ENCODE results near the gene SREBF2. TPM values are rescaled to one million over a fixed set of nuclear protein-coding genes. Genes with fewer than 3 reads are reported as not detected.

Gene SREBF2
- total RNA-seq, 1 experiment from 2014 or later: 129 TPM

DNA sequence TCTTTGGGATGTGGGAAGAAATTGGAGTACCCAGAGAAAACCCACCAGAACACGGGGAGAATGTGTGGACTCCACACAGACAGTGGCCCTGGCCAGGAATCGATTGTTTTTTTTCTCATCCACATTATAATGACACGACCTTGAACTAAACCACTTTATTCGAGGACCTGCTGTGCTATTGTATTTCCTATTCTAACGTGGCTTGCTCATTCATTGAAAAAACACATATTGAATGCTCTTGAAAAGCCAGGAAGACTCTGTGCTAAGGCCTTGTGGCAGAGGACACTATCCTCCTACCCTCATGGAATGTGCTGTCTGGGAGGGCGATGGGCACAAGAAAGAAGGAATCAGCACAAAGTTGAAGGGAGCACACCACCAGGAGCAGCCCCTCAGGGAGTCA is 9.1 kb upstream of the SREBF2 start:
- Histone ChIP-seq H3K9ac (ENCODE audit: low read length) (no peak overlapping the region), H3K9me3 (ENCODE audit: control insufficient read depth in 1 of 2, insufficient read depth in 1 of 2, low read depth in 1 of 2, low read length in 2 of 2) (no peaks in the 10 kb centered on the region), H3K36me3 (ENCODE audit: control insufficient read depth in 1 of 2, insufficient read depth in 2 of 2, low read length in 2 of 2) (peaks cover 0 to 5% of the 10 kb centered on the region in 2 experiments; a peak in 2 of 4 replicates), H3K27me3 (ENCODE audit: insufficient read depth, low read length) (no peaks in the 10 kb centered on the region), H2AFZ (ENCODE audit: low read depth, low read length, poor library complexity, severe bottlenecking) (no peak overlapping the region), H3K79me2 (ENCODE audit: insufficient read depth, low read length) (peaks cover 4% of the 10 kb centered on the region; the same call in 1 of the 2 replicates), H4K20me1 (ENCODE audit: insufficient read depth) (no peaks in the 10 kb centered on the region), H3K9me2 (ENCODE audit: insufficient read depth) (no peaks in the 10 kb centered on the region), H3K4me2 (ENCODE audit: low read length) (no peak overlapping the region), H3K27ac (ENCODE audit: low read depth, low read length) (no peak overlapping the region), H3K4me1 (ENCODE audit: control insufficient read depth in 1 of 2, insufficient read depth in 2 of 2, low read length in 2 of 2) (peaks cover 5 to 10% of the 10 kb centered on the region in 2 experiments; a peak in 3 of 4 replicates), H3K4me3 (replicated peaks in 1 of 2; ENCODE audit: low read depth in 1 of 2, low read length in 2 of 2) (no peak overlapping the region)
- DNase-seq (ENCODE audit: low read depth, low spot score) (no peak), ATAC-seq (no peak)
- POLR2A ChIA-PET: no interaction called here
- CTCF ChIA-PET: interaction anchor here (0.6 kb wide), 1 partner anchor 15 kb away, joined by 3 read pairs; no protein-coding TSS in a partner anchor
- intact Hi-C loops (cut with micrococcal nuclease): loop anchor here (1.0 kb wide), 2 partner anchors 34 to 118 kb away; no protein-coding TSS in a partner anchor
- RAD21 ChIA-PET (ENCODE audit: low non-redundant PET in 1 of 2, low total read pairs in 2 of 2, uncharacterized antibody in 2 of 2, unreplicated experiment in 2 of 2): no interaction called here
- no TSS peak for BruUV-seq (replicated peaks)
- no peak for TF ChIP-seq CEBPB (IDR thresholded peaks at IDR 0.05; ENCODE audit: low read depth)
- no peak for TF ChIP-seq YY1 (IDR thresholded peaks at IDR 0.05; ENCODE audit: extremely low read depth, insufficient replicate concordance, low read depth, low read length)
- TF ChIP-seq POLR2AphosphoS5 (IDR thresholded peaks at IDR 0.05; ENCODE audit: low read depth, low read length): no peak
- TF ChIP-seq POLR2A (IDR thresholded peaks at IDR 0.05; ENCODE audit: borderline replicate concordance, extremely low read depth, insufficient read depth, insufficient read length): no peak

GRCh38 chr22:41825376-41825775 is 7.5 kb upstream of the SREBF2 start:
- H3K4me3 ChIP-seq (replicated peaks in 1 of 2; ENCODE audit: low read depth in 1 of 2, low read length in 2 of 2): no peak overlapping the region
- no peaks in the 10 kb centered on the region for H4K20me1 ChIP-seq (ENCODE audit: insufficient read depth)
- no peak overlapping the region for H3K4me2 ChIP-seq (ENCODE audit: low read length)
- no peaks in the 10 kb centered on the region for H3K27me3 ChIP-seq (ENCODE audit: insufficient read depth, low read length)
- CTCF ChIA-PET: no interaction called here
- RAD21 ChIA-PET (ENCODE audit: low non-redundant PET in 1 of 2, low total read pairs in 2 of 2, uncharacterized antibody in 2 of 2, unreplicated experiment in 2 of 2): no interaction called here
- H3K9me3 ChIP-seq (ENCODE audit: control insufficient read depth in 1 of 2, insufficient read depth in 1 of 2, low read depth in 1 of 2, low read length in 2 of 2): no peaks in the 10 kb centered on the region
- no TSS peak for BruUV-seq (replicated peaks)
- POLR2A ChIA-PET: no interaction called here
- H3K27ac ChIP-seq (ENCODE audit: low read depth, low read length): no peak overlapping the region
- no peak overlapping the region for H3K9ac ChIP-seq (ENCODE audit: low read length)
- intact Hi-C loops (cut with micrococcal nuclease): no loop called here
- peaks cover 0 to 5% of the 10 kb centered on the region in 2 experiments; a peak in 2 of 4 replicates for H3K36me3 ChIP-seq (ENCODE audit: control insufficient read depth in 1 of 2, insufficient read depth in 2 of 2, low read length in 2 of 2)
- H3K79me2 ChIP-seq (ENCODE audit: insufficient read depth, low read length): peaks cover 4% of the 10 kb centered on the region; the same call in 1 of the 2 replicates
- DNase-seq (ENCODE audit: low read depth, low spot score) (no peak), ATAC-seq (no peak)
- peaks cover 5 to 10% of the 10 kb centered on the region in 2 experiments for H3K4me1 ChIP-seq (ENCODE audit: control insufficient read depth in 1 of 2, insufficient read depth in 2 of 2, low read length in 2 of 2)
- no peaks in the 10 kb centered on the region for H3K9me2 ChIP-seq (ENCODE audit: insufficient read depth)
- no peak overlapping the region for H2AFZ ChIP-seq (ENCODE audit: low read depth, low read length, poor library complexity, severe bottlenecking)
- TF ChIP-seq, protein P1, sequence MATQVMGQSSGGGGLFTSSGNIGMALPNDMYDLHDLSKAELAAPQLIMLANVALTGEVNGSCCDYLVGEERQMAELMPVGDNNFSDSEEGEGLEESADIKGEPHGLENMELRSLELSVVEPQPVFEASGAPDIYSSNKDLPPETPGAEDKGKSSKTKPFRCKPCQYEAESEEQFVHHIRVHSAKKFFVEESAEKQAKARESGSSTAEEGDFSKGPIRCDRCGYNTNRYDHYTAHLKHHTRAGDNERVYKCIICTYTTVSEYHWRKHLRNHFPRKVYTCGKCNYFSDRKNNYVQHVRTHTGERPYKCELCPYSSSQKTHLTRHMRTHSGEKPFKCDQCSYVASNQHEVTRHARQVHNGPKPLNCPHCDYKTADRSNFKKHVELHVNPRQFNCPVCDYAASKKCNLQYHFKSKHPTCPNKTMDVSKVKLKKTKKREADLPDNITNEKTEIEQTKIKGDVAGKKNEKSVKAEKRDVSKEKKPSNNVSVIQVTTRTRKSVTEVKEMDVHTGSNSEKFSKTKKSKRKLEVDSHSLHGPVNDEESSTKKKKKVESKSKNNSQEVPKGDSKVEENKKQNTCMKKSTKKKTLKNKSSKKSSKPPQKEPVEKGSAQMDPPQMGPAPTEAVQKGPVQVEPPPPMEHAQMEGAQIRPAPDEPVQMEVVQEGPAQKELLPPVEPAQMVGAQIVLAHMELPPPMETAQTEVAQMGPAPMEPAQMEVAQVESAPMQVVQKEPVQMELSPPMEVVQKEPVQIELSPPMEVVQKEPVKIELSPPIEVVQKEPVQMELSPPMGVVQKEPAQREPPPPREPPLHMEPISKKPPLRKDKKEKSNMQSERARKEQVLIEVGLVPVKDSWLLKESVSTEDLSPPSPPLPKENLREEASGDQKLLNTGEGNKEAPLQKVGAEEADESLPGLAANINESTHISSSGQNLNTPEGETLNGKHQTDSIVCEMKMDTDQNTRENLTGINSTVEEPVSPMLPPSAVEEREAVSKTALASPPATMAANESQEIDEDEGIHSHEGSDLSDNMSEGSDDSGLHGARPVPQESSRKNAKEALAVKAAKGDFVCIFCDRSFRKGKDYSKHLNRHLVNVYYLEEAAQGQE (IDR thresholded peaks at IDR 0.05; ENCODE audit: low read depth): no peak
- TF ChIP-seq POLR2AphosphoS5 (IDR thresholded peaks at IDR 0.05; ENCODE audit: low read depth, low read length) (no peak), CEBPB (IDR thresholded peaks at IDR 0.05; ENCODE audit: low read depth) (no peak), JUND (IDR thresholded peaks at IDR 0.05) (no peak), SRF (IDR thresholded peaks at IDR 0.05; ENCODE audit: low read depth) (no peak), SP1 (IDR thresholded peaks at IDR 0.05; ENCODE audit: low read depth) (no peak)
- TF ChIP-seq, protein P2, sequence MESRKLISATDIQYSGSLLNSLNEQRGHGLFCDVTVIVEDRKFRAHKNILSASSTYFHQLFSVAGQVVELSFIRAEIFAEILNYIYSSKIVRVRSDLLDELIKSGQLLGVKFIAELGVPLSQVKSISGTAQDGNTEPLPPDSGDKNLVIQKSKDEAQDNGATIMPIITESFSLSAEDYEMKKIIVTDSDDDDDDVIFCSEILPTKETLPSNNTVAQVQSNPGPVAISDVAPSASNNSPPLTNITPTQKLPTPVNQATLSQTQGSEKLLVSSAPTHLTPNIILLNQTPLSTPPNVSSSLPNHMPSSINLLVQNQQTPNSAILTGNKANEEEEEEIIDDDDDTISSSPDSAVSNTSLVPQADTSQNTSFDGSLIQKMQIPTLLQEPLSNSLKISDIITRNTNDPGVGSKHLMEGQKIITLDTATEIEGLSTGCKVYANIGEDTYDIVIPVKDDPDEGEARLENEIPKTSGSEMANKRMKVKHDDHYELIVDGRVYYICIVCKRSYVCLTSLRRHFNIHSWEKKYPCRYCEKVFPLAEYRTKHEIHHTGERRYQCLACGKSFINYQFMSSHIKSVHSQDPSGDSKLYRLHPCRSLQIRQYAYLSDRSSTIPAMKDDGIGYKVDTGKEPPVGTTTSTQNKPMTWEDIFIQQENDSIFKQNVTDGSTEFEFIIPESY (IDR thresholded peaks at IDR 0.05; ENCODE audit: extremely low read depth, insufficient replicate concordance, low read length): no peak
- TF ChIP-seq, protein P3, sequence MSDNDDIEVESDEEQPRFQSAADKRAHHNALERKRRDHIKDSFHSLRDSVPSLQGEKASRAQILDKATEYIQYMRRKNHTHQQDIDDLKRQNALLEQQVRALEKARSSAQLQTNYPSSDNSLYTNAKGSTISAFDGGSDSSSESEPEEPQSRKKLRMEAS (IDR thresholded peaks at IDR 0.05): no peak
